ENCODE data around the gene CABLES1.

DNA sequence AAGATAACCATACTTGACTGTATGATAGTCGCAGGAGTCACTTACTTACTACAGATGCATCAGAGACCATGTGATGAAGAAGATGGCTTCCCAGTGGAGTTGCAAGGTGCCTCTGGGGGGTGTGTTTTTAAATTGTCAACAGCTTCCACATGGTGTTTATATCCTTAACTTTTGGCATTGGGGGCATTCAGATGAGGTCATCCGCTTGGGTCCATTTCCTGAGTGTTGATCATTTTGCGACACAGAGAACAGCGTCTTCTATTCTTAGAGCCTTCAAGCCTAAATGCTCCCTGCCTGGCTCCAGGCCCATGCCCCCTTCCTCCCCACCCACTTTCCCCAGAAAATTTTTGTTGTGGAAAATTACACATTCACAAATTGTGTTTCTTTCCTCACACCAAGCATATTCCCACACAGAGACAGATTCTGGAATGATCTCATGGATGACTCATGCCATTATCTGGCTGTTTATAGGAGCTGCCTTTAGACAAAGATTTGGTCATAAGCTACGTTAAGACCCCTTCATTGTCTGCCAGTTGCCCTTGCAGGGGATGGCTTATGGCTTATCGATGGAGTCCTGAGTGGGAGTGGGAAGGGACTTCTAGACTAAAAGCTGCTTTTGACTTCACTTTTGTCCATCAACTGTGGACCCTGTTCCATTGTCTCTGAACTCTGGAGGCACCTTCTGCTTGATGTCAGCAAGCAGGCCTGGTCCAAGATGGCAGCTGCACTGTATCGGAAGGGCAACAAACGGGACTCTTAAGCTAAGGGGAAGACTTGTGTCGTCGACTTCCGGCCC lies 91.8 kb downstream of the CABLES1 start:
- TF ChIP-seq, protein P1, sequence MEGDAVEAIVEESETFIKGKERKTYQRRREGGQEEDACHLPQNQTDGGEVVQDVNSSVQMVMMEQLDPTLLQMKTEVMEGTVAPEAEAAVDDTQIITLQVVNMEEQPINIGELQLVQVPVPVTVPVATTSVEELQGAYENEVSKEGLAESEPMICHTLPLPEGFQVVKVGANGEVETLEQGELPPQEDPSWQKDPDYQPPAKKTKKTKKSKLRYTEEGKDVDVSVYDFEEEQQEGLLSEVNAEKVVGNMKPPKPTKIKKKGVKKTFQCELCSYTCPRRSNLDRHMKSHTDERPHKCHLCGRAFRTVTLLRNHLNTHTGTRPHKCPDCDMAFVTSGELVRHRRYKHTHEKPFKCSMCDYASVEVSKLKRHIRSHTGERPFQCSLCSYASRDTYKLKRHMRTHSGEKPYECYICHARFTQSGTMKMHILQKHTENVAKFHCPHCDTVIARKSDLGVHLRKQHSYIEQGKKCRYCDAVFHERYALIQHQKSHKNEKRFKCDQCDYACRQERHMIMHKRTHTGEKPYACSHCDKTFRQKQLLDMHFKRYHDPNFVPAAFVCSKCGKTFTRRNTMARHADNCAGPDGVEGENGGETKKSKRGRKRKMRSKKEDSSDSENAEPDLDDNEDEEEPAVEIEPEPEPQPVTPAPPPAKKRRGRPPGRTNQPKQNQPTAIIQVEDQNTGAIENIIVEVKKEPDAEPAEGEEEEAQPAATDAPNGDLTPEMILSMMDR (IDR thresholded peaks at IDR 0.05; ENCODE audit: insufficient read depth, low read length, poor library complexity, severe bottlenecking): no peak
- no peak for TF ChIP-seq EZH2phosphoT487 (conservative IDR thresholded peaks at IDR 0.05; ENCODE audit: low read length)

Measured in SU-DHL-6 (cell line).